ENCODE measurements around the gene KLLN.
A peak's percentile ranks its signal among the peaks of the same experiment; 100 is the strongest.
"Not testable (repeated sequence)": the region's sequence is repeated elsewhere in the genome, so short reads cannot be mapped to it uniquely, and the experiment has no call there.

Gene KLLN, protein sequence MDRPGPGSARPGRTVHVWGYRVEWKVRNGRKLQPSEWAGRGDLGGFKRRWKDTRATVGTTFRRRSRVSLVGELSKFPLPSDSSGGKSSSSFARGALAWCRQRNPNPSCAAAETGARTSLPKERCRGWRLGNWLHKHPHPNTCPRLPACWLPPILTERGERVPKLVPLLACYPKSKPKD

DNA sequence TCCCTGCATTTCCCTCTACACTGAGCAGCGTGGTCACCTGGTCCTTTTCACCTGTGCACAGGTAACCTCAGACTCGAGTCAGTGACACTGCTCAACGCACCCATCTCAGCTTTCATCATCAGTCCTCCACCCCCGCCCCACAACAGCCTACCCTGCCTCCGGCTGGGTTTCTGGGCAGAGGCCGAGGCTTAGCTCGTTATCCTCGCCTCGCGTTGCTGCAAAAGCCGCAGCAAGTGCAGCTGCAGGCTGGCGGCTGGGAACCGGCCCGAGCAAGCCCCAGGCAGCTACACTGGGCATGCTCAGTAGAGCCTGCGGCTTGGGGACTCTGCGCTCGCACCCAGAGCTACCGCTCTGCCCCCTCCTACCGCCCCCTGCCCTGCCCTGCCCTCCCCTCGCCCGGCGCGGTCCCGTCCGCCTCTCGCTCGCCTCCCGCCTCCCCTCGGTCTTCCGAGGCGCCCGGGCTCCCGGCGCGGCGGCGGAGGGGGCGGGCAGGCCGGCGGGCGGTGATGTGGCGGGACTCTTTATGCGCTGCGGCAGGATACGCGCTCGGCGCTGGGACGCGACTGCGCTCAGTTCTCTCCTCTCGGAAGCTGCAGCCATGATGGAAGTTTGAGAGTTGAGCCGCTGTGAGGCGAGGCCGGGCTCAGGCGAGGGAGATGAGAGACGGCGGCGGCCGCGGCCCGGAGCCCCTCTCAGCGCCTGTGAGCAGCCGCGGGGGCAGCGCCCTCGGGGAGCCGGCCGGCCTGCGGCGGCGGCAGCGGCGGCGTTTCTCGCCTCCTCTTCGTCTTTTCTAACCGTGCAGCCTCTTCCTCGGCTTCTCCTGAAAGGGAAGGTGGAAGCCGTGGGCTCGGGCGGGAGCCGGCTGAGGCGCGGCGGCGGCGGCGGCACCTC lies at the start of gene KLLN, which contains the start of gene PTEN:
Gene KLLN (minus strand): TSS at position 481 of the 891 bp plus-strand sequence. CDS start 1,046 bp downstream, outside the sequence.
Gene PTEN (plus strand): TSS at position 573 of the 891 bp plus-strand sequence. CDS start 845 bp downstream, outside the sequence.
- peak; percentile 63 to 70 for DNase-seq

DNA sequence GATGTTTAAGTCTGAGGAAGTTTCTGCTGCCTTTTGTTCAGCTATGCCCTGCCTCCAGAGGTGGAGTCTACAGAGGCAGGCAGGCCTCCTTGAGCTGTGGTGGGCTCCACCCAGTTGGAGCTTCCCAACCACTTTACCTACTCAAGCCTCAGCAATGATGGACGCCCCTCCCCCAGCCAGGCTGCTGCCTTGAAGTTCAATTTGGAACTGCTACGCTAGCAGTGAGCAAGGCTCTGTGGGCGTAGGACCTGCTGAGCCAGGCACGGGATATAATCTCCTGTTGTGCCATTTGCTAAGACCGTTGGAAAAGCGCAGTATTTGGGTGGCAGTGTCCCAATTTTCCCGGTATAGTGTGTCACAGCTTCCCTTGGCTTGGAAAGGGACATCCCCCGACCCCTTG lies 40.1 kb upstream of the KLLN start:
- not testable (repeated sequence) for DNase-seq

DNA sequence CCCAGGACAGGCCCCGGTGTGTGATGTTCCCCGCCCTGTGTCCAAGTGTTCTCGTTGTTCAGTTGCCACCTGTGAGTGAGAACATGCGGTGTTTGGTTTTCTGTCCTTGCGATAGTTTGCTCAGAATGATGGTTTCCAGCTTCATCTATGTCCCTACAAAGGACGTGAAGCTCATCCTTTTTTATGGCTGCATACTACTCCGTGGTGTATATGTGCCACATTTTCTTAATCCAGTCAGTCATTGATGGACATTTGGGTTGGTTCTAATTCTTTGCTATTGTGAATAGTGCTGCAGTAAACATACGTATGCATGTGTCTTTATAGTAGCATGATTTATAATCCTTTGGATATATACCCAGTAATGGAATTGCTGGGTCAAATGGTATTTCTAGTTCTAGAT lies 34.6 kb upstream of the KLLN start:
- not testable (repeated sequence) for DNase-seq

DNA sequence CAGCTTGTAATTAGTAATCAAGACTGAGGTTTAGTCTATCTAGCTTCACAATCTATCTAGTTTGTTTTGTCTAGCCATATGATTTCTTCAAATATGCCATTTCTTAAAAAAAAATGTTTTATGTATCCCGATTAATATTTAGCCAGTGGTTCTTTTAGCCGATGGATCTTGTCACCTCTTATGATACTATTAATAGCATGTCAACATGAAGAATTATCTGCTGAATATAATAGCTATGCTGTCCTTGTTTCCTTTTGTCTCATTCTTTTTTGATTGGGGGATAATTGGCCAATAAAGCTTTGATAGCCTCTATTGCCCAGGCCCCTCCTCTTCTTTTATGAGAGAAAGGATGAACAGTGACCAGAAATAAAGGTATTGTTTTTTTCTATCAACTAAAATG lies 32.9 kb upstream of the KLLN start:
- DNase-seq = no peak

DNA sequence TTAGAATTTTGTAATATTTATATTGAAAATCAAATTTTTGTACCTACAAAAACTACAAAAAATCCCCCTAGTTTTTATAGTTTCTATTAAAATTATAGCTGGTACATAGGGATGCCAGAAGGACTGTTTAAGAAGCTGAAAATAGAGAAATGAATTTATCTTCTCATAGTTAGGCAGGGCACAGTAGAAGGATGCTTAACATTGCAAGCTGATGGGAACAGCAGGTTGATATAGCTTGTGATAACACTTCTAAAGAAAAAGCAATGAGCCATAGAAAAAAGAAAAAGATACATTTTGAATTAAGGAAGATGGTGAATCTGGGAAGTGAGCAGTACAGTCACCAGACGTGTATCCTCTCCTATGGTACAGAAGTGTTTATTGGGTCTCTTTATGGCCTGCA lies 32.1 kb upstream of the KLLN start:
- DNase-seq = no peak

DNA sequence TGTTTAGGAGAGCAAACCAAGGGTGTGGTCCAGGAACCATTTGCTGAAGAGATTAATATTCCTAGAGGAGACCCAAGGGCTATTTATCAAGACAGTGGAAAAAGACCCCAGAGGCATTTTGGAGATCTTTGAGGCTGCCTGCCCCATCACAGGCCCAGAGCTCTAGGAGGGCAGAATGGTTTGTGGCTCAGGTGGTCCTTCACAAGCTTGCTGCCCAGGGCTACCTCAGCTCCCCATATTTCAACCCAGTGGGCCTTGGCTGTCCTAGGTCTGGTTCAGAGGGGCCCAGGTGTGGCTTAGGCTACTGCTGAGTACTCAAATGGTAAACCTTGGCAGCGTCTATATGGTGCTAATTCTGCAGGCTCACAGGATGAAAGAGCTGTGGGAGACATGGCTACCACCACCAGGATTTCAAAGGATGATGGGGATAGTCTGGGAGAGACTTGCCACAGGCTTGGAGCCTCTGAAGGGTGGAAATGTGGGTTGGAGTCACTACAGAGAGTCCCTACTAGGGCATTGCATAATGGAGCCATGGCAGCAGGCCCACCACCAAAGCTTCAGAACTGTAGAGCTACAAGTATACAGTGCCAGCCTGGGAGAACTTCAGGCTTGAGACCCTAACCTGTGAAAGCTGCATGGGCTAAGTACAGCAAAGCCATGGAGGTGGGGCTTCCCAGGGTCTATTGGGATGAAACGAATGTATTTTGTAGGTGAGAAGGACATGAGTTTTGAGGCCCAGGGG lies 24.4 kb upstream of the KLLN start:
- no peak for DNase-seq

DNA sequence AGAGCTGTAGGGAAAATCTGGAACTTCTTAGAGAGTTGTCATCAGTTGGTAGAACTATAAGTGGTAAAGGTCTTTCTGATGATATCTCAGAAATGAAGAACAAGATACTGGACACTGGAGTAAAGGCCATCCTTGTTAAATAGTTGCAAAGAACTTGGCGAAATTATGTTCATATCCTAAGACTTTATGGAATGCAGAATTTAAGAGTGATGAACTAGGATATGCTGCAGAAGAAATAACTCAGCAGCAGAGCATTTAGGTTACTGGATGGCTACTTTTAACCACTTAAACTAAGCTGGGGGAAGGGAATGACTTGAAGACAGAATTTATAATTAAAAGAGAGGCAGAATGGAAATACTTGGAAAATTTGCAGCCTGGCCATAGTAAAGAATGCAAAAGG lies 23.8 kb upstream of the KLLN start:
- no peak for DNase-seq

DNA sequence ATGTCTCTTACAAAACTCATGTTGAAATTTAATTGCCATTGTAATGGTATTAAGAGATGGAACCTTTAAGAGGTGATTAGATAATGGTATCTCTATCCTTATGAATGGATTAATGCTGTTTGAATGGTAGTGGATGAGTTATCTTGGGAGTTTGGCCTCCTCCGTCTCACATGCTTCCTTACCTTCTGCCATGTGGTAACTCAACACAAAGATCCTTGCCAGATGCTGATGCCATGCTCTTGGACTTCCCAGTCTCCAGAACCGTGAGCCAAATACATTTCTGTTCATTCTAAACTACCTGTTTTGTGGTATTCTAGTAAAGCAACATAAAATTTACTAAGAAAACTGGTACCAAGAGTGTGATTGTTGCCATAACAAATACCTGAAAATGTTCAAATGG lies 23.3 kb upstream of the KLLN start:
- no peak for DNase-seq

DNA sequence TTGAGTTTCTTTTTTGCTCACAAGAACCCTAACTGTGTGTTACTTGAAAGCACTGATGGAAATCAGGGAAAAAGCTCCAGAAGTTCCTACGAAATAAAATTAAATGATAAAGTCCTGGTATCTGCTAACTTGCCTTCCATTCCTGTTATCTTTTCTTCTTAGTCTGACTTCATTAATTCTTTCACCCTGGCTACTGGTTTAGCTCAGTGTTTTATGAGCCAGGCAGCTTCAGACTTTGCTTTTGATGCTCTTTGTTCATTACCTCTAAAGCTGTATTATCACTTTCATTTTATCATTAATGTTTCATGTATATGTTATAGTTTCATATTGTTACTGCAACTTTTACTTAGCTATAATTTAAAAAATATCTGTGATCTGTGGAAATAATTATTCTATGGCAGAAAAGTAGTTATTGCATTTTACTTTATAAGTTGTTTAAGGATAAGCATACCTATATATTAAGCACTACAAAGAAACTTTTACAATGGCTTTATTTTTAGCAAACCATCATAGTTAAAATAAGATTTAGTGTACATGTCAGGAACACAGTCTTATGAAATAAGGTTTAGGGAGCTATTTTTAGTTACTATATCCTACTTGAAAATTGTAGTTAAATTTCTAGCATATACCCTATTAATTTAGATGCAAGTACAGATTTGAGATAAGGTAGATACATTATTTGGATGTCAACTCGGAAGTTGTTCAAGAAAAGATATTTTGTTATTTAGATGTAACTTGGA lies 19.4 kb upstream of the KLLN start:
- no peak for DNase-seq

DNA sequence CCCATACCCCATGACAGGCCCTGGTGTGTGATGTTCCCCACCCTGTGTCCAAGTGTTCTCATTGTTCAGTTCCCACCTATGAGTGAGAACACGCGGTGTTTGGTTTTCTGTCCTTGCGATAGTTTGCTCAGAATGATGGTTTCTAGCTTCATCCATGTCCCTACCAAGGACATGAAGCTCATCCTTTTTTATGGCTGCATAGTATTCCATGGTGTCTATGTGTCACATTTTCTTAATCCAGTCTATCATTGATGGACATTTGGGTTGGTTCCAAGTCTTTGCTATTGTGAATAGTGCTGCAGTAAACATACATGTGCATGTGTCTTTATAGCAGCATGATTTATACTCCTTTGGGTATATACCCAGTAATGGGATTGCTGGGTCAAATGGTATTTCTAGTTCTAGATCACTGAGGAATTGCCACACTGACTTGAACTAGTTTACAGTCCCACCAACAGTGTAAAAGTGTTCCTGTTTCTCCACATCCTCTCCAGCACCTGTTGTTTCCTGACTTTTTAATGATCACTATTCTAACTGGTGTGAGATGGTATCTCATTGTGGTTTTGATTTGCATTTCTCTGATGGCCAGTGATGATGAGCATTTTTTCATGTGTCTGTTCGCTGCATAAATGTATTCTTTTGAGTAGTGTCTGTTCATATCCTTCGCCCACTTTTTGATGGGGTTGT lies 18.2 kb upstream of the KLLN start:
- DNase-seq = not testable (repeated sequence)

DNA sequence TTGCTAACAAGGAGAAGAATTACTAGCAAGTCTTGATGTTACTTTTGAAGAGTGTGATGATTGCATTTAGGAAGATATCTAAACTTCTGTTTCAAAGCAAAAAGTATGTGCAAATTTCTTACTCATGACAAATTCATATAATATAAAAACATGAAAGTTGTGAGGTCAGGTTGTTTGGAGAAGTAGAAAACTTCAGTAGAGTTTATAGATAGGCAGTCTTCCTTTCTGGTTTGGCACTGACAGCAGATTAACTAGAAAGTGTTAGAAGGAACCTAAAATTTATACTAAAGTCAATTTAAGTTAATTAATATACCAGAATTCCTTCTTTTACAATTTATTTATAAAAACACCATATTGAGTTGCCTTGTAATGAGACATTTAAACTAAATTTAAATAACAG lies 17.0 kb upstream of the KLLN start:
- DNase-seq = no peak

DNA sequence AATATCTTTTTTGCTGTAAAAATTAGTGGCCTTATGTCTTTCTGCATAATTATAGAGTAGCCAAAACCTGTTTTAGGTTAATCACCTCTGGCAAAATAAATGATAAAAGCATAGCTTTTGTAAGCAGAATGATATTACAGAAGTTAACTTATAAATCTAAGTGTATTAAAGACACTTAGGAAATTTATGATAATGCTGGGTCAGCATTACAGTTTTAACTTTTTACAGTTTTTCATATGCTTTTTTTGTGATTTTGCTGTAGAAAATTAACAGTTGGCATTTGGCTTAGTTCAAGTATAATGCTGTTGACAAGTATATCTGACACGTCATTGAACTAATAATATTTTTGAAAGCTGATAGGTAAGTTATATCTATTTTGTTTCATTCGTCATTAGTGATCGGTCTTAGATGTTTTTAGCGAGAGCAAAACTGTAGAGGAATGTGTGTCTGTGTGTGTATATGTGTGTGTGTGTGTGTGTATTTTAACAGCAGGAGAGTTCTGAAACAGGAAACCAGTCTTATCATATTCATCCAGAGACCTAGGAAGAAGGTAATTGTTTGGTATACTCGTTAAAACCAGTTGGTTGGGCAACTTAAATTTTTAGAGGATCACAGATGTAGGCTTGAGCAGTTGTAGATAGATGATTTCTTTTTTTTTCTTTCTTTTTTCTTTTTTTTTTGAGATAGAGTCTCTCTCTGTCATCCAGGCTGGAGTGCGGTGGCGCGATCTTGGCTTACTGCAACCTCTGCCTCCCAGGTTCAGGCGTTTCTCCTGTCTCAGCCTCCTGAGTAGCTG lies 15.5 kb upstream of the KLLN start:
- no peak for DNase-seq

DNA sequence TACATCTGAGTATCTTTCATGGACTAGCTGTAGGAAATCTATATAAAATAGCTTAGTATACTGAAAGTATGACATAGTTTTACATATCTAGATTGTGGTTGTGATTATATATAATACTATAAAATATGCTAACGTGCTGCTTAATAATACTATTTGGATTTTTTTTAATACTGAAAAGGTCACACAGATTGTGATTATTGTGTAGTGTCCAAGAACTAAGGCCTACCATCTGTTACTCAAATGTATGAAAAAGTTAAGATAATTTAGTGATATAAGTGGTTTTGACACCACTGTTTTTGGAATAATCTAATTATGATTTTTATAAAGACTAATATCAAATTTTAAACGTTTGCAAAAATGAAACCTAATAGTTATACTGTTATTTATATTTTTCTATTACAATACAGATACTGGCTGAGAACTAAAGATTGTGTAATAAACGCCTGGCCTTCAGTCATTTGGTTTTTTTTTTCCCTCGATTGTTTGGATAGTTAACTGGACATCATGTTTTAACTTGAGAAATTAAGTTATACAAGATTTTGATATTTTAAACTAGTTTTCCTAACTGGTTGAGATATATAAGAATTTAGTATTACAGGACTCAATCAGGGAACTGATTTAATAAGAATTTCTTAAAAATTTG lies 12.7 kb upstream of the KLLN start:
- no peak for DNase-seq

DNA sequence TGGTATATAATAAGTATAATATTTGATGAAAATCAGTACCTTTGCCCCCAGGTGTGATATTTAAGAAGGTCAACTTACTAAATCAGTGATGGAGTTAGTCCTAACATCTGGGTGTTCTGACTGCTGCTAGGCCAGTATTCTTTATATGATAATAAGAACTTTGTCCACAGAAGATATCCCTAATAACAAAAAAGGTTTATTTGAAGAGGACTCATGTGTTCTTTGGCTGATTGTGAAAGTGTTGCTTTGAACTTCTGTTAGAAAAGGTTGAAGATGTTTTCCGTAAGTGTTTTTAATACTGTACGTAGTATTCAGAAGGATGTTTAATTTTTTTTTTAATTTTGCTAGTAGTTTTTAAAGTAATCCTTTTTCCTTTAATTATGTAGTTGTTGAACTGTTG lies 10.3 kb upstream of the KLLN start:
- no peak for DNase-seq

DNA sequence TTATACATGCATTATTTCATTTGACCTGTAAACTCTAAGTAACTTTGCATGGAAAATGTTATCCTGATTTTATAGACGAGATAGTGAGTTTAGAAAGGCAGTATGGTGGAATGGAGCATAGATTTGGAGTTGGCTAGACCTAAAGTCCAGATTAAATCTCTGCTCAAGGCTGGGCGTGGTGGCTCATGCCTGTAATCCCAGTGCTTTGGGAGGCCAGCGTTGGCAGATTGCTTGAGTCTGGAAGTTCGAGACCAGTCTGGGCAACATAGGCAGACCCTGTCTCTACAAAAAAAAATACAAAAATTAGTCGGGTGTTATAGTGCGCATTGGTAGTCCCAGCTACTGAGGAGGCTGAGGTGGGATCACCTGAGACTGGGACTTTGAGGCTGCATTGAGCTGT lies 9.5 kb upstream of the KLLN start:
- no peak for DNase-seq

DNA sequence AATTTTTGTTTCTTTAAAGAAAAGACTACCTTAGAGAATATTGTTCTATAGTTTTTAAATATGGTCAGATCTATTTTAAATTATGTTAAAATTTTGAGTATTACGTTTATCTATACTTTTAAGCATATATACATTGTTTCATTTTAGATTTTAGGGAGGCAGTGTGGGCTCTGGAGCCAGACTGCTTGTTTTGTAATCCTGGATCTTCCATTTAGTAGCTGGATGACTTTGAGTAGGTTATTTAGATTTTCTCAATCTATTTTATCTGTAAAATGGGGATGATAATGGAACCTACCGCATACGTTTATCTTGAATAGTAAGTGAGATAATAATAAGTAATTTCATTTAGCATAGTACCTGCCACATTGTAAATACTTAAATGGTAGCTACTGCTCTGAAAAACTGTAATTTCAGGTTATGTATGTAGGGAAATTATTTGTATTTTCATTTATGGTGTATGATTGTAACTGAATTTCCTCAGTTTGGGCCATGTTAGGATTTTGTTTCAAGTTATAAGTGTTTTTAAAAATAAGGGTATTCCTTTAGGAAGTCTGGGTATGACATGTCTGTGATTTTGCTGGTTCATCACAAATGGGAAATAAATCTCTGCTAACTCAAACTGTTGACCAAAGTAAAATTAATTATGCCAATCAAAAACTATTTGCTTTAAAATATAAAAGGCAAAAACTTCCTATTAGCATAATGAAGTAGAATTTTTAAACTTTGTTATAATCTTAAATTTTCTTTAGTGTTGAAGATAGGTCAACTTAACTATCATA lies 6.6 kb upstream of the KLLN start:
- DNase-seq = no peak

DNA sequence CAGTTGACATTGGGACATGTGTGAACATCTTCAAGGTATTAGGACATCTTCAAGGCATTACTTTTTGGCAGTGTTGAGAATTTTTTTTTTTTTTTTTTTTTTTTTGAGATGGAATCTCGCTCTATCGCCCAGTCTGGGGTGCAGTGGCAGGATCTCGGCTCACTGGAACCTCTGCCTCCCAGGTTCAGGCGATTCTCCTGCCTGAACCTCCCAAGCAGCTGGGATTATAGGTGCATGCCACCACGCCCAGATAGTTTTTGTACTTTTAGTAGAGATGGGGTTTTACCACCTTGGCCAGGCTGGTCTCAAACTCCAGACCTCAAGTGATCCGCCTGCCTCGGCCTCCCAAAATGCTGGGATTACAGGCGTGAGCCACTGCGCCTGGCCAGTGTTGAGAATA lies 5.8 kb upstream of the KLLN start:
- DNase-seq = not testable (repeated sequence)

DNA sequence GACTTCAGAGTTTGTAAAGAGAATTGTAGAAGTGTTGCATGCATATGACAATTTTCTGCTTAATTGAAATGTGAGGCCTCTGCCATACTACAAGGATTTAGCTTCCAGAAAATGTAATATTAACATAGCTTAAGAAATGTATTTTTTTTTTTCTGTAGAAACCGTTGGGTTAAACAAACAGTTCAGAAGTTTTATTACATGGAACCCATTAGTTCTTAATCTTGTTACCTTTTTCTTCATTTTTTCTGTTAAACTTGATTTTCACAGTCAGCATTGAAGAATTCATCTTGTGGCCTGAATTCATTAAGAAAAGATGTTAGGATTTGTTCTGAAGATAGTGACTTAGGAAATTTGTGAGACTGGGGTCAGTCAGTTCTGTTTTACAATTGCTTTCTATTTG lies 4.9 kb upstream of the KLLN start:
- DNase-seq = no peak

DNA sequence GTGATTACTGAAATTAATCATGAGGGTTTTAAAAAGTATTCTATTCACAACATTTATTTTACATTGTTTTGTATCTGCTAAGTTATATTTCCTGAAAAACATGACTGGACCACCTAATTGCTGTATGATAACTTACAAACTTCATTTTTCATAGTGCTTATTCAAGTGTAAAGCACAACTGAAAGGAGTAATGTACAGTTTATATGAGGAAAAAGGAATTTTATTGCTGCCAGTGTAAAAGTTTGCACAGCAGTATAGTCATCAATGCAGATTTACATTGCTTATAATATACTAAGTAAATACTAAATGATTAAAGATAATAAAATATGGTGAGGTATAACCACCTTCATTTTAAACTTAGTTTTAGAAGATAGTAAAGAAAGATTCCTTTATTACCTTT lies 4.1 kb upstream of the KLLN start:
- DNase-seq = no peak

DNA sequence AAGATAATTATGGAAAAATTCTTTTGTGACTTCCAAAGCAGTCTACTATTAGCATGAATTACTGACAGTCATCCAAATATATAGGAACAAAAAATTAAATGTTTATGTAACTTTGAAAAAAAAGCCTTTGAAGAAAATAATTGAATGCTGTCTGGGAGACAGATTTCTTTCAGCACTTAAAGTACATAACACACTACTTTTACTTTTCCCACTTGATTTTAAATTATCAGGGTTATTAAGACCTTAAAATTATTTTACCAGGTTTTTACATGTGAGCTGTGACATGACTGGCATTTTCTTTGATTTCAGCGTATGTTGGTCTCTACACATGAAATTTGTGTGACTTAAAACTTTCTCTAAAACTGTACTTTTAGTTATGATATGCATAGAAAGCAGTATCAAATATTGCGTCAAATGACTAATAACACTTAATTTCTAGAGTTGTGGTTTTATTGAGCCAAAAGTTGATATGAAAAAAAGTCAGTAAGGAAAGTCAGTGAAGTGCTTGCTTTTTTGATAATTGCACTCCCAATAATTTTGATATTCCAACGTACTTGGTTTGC lies 3.2 kb upstream of the KLLN start:
- no peak for DNase-seq

Measured in NCI-H187 (cell line).